ENCODE measurements around the gene GCH1. TPM values are rescaled to one million over a fixed set of nuclear protein-coding genes. Genes with fewer than 3 reads are reported as not detected.
"Not testable (repeated sequence)": the region's sequence is repeated elsewhere in the genome, so short reads cannot be mapped to it uniquely, and the experiment has no call there.

The GCH1 gene
- total RNA-seq, 1 donor from 2014 or later, result 3.6 TPM

DNA sequence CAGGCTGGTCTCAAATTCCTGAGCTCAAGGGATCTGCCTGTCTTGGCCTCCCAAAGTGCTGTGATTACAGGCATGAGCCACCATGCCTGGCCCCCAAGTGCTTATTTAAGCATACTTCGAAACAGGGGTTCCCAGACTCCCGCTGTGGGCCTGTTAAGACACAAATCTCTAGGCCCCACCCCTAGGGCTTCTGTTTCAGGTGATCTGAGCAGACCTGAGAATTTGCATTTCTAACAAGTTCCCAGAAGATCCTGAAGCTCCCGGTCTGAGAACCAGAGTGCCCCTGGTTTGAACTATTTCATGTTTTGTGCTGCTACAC is 25.0 kb downstream of the GCH1 start:
- Mint-ChIP-seq H3K4me3 (ENCODE audit: unreplicated experiment) (no peak overlapping the region), H3K4me1 (ENCODE audit: low read depth, unreplicated experiment) (no peaks in the 10 kb centered on the region), H3K9me3 (ENCODE audit: unreplicated experiment) (peaks cover 7% of the 10 kb centered on the region), H3K27me3 (ENCODE audit: low read depth, unreplicated experiment) (peaks cover 2% of the 10 kb centered on the region), H3K36me3 (ENCODE audit: low read depth, unreplicated experiment) (no peaks in the 10 kb centered on the region), H3K27ac (ENCODE audit: unreplicated experiment) (no peak overlapping the region)
- H4K20me1 ChIP-seq (ENCODE audit: insufficient read depth, low read length), result no peaks in the 10 kb centered on the region
- H3K4me1 ChIP-seq (ENCODE audit: insufficient read depth, low read length), result peaks cover 3% of the 10 kb centered on the region
- no peak overlapping the region for H3K4me2 ChIP-seq (ENCODE audit: low read length)
- DNase-seq (ENCODE audit: low read depth), result no peak
- FAIRE-seq, result no peak
- H3K79me2 ChIP-seq (ENCODE audit: insufficient read depth, low read length), result no peaks in the 10 kb centered on the region
- no peak overlapping the region for H2AFZ ChIP-seq (ENCODE audit: low read depth, low read length)
- no peak overlapping the region for H3K9ac ChIP-seq (ENCODE audit: low read length)
- TF ChIP-seq, protein P1, sequence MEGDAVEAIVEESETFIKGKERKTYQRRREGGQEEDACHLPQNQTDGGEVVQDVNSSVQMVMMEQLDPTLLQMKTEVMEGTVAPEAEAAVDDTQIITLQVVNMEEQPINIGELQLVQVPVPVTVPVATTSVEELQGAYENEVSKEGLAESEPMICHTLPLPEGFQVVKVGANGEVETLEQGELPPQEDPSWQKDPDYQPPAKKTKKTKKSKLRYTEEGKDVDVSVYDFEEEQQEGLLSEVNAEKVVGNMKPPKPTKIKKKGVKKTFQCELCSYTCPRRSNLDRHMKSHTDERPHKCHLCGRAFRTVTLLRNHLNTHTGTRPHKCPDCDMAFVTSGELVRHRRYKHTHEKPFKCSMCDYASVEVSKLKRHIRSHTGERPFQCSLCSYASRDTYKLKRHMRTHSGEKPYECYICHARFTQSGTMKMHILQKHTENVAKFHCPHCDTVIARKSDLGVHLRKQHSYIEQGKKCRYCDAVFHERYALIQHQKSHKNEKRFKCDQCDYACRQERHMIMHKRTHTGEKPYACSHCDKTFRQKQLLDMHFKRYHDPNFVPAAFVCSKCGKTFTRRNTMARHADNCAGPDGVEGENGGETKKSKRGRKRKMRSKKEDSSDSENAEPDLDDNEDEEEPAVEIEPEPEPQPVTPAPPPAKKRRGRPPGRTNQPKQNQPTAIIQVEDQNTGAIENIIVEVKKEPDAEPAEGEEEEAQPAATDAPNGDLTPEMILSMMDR (IDR thresholded peaks at IDR 0.05; ENCODE audit: insufficient read depth, low read depth, low read length), result no peak
- no peak for TF ChIP-seq EZH2 (IDR thresholded peaks at IDR 0.05; ENCODE audit: insufficient read depth, low read length)
- no peak overlapping the region for H3K27ac ChIP-seq (ENCODE audit: low read depth, low read length)
- no peaks in the 10 kb centered on the region for H3K27me3 ChIP-seq (ENCODE audit: insufficient read depth, low read length)
- H3K36me3 ChIP-seq (ENCODE audit: insufficient read depth, low read length), result no peaks in the 10 kb centered on the region
- no peak overlapping the region for H3K4me3 ChIP-seq (ENCODE audit: insufficient read depth, low read depth, low read length)
- no peaks in the 10 kb centered on the region for H3K9me3 ChIP-seq (ENCODE audit: insufficient read depth, low read depth, low read length)

DNA sequence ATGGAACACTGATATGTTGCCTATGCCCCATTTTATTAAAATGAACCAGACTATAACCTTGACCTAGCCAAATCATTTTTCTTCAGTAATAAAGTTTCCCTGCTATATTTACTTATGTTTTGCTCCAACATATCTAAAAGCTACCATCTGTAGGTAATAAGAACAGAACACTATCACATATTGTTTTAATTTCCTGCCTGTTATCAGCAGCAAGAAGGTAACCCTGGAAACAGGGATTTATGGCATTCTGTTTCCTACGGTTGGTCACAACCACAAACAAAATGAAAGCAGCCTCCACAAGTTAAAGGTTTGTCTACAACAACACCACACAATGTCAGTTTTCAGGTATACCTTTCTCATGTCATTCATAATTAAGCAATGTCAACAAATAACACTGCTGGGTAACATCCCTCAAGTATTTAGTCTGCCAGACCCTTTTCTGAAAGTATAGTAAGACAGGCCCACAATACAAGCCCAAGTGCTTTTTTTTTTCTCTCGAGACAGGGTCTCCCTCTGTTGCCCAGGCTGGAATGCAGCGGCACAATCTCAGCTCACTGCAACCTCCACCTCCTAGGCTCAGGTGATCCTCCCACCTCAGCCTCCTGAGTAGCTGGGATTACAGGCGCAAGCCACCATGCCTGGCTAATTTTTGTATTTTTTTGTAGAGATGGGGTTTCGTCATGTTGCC is 25.5 kb downstream of the GCH1 start:
- no peaks in the 10 kb centered on the region for H3K27me3 ChIP-seq (ENCODE audit: insufficient read depth, low read length)
- H3K36me3 Mint-ChIP-seq (ENCODE audit: low read depth, unreplicated experiment), result no peaks in the 10 kb centered on the region
- H3K27ac ChIP-seq (ENCODE audit: low read depth, low read length), result no peak overlapping the region
- H3K4me2 ChIP-seq (ENCODE audit: low read length), result no peak overlapping the region
- H3K4me3 ChIP-seq (ENCODE audit: insufficient read depth, low read depth, low read length), result no peak overlapping the region
- H2AFZ ChIP-seq (ENCODE audit: low read depth, low read length), result no peak overlapping the region
- H3K27me3 Mint-ChIP-seq (ENCODE audit: low read depth, unreplicated experiment), result peaks cover 2% of the 10 kb centered on the region
- H3K4me1 Mint-ChIP-seq (ENCODE audit: low read depth, unreplicated experiment), result no peaks in the 10 kb centered on the region
- FAIRE-seq (no peak), DNase-seq (ENCODE audit: low read depth) (peak; percentile 13)
- no peak overlapping the region for H3K27ac Mint-ChIP-seq (ENCODE audit: unreplicated experiment)
- H3K4me1 ChIP-seq (ENCODE audit: insufficient read depth, low read length), result peaks cover 3% of the 10 kb centered on the region
- TF ChIP-seq, protein P1 (IDR thresholded peaks at IDR 0.05; ENCODE audit: insufficient read depth, low read depth, low read length), result no peak
- no peak for TF ChIP-seq EZH2 (IDR thresholded peaks at IDR 0.05; ENCODE audit: insufficient read depth, low read length)
- H3K4me3 Mint-ChIP-seq (ENCODE audit: unreplicated experiment), result no peak overlapping the region
- no peaks in the 10 kb centered on the region for H4K20me1 ChIP-seq (ENCODE audit: insufficient read depth, low read length)
- no peaks in the 10 kb centered on the region for H3K9me3 ChIP-seq (ENCODE audit: insufficient read depth, low read depth, low read length)
- H3K79me2 ChIP-seq (ENCODE audit: insufficient read depth, low read length), result no peaks in the 10 kb centered on the region
- peaks cover 7% of the 10 kb centered on the region for H3K9me3 Mint-ChIP-seq (ENCODE audit: unreplicated experiment)
- no peaks in the 10 kb centered on the region for H3K36me3 ChIP-seq (ENCODE audit: insufficient read depth, low read length)
- H3K9ac ChIP-seq (ENCODE audit: low read length), result no peak overlapping the region

DNA sequence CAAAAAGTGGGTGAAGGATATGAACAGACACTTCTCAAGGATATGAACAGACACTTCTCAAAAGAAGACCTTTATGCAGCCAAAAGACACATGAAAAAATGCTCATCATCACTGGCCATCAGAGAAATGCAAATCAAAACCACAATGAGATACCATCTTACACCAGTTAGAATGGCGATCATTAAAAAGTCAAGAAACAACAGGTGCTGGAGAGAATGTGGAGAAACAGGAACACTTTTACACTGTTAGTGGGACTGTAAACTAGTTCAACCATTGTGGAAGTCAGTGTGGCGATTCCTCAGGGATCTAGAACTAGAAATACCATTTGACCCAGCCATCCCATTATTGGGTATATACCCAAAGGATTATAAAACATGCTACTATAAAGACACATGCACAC is 27.0 kb downstream of the GCH1 start:
- not testable (repeated sequence) for H3K4me1 Mint-ChIP-seq (ENCODE audit: low read depth, unreplicated experiment); H3K9ac ChIP-seq (ENCODE audit: low read length); H3K27ac Mint-ChIP-seq (ENCODE audit: unreplicated experiment); H3K4me1 ChIP-seq (ENCODE audit: insufficient read depth, low read length); DNase-seq (ENCODE audit: low read depth); H3K27me3 ChIP-seq (ENCODE audit: insufficient read depth, low read length); H3K36me3 ChIP-seq (ENCODE audit: insufficient read depth, low read length); FAIRE-seq; H3K4me2 ChIP-seq (ENCODE audit: low read length); H4K20me1 ChIP-seq (ENCODE audit: insufficient read depth, low read length); H3K27me3 Mint-ChIP-seq (ENCODE audit: low read depth, unreplicated experiment); H2AFZ ChIP-seq (ENCODE audit: low read depth, low read length); H3K79me2 ChIP-seq (ENCODE audit: insufficient read depth, low read length); H3K4me3 Mint-ChIP-seq (ENCODE audit: unreplicated experiment); H3K9me3 ChIP-seq (ENCODE audit: insufficient read depth, low read depth, low read length); H3K9me3 Mint-ChIP-seq (ENCODE audit: unreplicated experiment); H3K27ac ChIP-seq (ENCODE audit: low read depth, low read length); H3K36me3 Mint-ChIP-seq (ENCODE audit: low read depth, unreplicated experiment); H3K4me3 ChIP-seq (ENCODE audit: insufficient read depth, low read depth, low read length)

DNA sequence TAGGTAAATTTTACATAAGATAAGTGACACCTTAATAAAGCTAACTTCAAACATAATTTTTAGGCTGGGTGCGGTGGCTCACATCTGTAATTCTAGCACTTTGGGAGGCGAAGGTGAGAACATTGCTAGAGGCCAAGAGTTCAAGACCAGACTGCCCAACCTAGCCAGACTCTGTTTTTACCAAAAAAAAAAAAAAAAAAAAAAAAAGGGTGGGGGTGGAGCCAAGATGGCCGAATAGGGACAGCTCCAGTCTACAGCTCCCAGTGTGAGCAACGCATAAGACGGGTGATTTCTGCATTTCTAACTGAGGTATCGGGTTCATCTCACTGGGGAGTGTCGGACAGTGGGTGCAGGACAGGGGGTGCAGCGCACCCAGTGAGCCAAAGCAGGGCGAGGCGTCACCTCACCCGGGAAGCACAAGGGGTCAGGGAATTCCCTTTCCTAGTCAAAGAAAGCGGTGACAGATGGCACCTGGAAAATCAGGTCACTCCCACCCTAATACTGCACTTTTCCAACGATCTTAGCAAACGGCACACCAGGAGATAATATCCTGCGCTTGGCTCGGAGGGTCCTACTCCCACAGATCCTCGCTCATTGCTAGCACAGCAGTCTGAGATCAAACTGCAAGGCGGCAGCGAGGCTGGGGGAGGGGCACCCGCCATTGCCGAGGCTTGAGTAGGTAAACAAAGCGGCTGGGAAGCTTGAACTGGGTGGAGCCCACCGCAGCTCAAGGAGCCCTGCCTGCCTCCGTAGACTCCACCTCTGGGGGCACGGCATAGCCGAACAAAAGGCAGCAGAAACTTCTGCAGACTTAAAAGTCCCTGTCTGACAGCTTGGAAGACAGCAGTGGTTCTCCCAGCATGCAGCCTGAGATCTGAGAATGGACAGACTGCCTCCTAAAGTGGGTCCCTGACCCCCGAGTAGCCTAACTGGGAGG is 32.2 kb downstream of the GCH1 start:
- not testable (repeated sequence) for DNase-seq (ENCODE audit: low read depth); H3K27ac Mint-ChIP-seq (ENCODE audit: unreplicated experiment); H3K27me3 ChIP-seq (ENCODE audit: insufficient read depth, low read length); H3K79me2 ChIP-seq (ENCODE audit: insufficient read depth, low read length); H3K27me3 Mint-ChIP-seq (ENCODE audit: low read depth, unreplicated experiment); H3K9me3 ChIP-seq (ENCODE audit: insufficient read depth, low read depth, low read length); H3K36me3 ChIP-seq (ENCODE audit: insufficient read depth, low read length); H3K27ac ChIP-seq (ENCODE audit: low read depth, low read length); H3K36me3 Mint-ChIP-seq (ENCODE audit: low read depth, unreplicated experiment); H4K20me1 ChIP-seq (ENCODE audit: insufficient read depth, low read length); H3K4me1 ChIP-seq (ENCODE audit: insufficient read depth, low read length); FAIRE-seq
- peak overlapping the region; percentile 60 for H3K4me3 ChIP-seq (ENCODE audit: insufficient read depth, low read depth, low read length)
- H3K4me2 ChIP-seq (ENCODE audit: low read length), result peak overlapping the region; percentile 85
- Mint-ChIP-seq H3K4me1 (ENCODE audit: low read depth, unreplicated experiment) (peaks cover 11% of the 10 kb centered on the region), H3K4me3 (ENCODE audit: unreplicated experiment) (peak overlapping the region; percentile 69), H3K9me3 (ENCODE audit: unreplicated experiment) (peaks cover 11% of the 10 kb centered on the region)
- peak overlapping the region; percentile 85 for H2AFZ ChIP-seq (ENCODE audit: low read depth, low read length)
- H3K9ac ChIP-seq (ENCODE audit: low read length), result peak overlapping the region; percentile 59
